ENCODE data around the gene TST. TPM values are rescaled to one million over a fixed set of nuclear protein-coding genes. Genes with fewer than 3 reads are reported as not detected.

Gene TST
- total and polyA plus RNA-seq, 2 of the 8 experiments (the other 6 are each of a cell fraction or from before 2014, with no cell fraction given) = 22.6 to 61.6 TPM

GRCh38 chr22:37044634-37045625 lies 25.7 kb upstream of the TST start (continued):
- TF ChIP-seq NRF1 (IDR thresholded peaks at IDR 0.05; ENCODE audit: low read depth, low read length) (no peak), EGR1 (IDR thresholded peaks at IDR 0.05; ENCODE audit: borderline replicate concordance, low read depth, low read length) (no peak), CBX8 (IDR thresholded peaks at IDR 0.05; ENCODE audit: borderline replicate concordance, low read depth, low read length) (no peak), TEAD4 (IDR thresholded peaks at IDR 0.05; ENCODE audit: low read depth, low read length) (no peak), JUND (IDR thresholded peaks at IDR 0.05; ENCODE audit: low read length) (no peak), RXRA (IDR thresholded peaks at IDR 0.05; ENCODE audit: insufficient read depth, low read depth, low read length) (no peak), MAX (IDR thresholded peaks at IDR 0.05) (no peak), USF2 (IDR thresholded peaks at IDR 0.05; ENCODE audit: low read length) (no peak), SP1 (IDR thresholded peaks at IDR 0.05; ENCODE audit: low read depth, low read length) (no peak)

All from H1 (cell line).